K562 (cell line): ENCODE results near the gene CLP1. TPM values are rescaled to one million over a fixed set of nuclear protein-coding genes. Genes with fewer than 3 reads are reported as not detected.

Source experiments
- AFF4 ChIP-seq: sonication (generic); formaldehyde crosslinking; IDR thresholded peaks from 2 replicates; pipeline ENCODE4 v1.8.0; 2023; ENCODE audit warnings: mild to moderate bottlenecking, missing genetic modification reagents
- FOXK2 ChIP-seq, 2 experiments: fragments of 450-650 bp; IDR thresholded peaks in 1 of 2; conservative IDR thresholded peaks in 1 of 2; 2 replicates each; pipeline ENCODE4 v1.6.1; 2016; ENCODE audit warnings: low read depth in 2 of 2, mild to moderate bottlenecking in 1 of 2
- HNRNPH1 ChIP-seq: fragments of 200-400 bp; formaldehyde crosslinking; optimal IDR thresholded peaks from 2 replicates; pipeline ENCODE3; 2017; ENCODE audit warnings: low read depth, mild to moderate bottlenecking, low read length, moderate library complexity
- MBD2 ChIP-seq: sonication (generic); IDR thresholded peaks from 2 replicates; pipeline ENCODE4 v1.6.1; 2016; ENCODE audit warnings: low read depth, borderline replicate concordance
- RBFOX2 ChIP-seq: fragments of 200-400 bp; formaldehyde crosslinking; IDR thresholded peaks from 2 replicates; pipeline ENCODE4 v1.6.1; 2017; ENCODE audit warnings: low read depth, mild to moderate bottlenecking, low read length, moderate library complexity
- RBM25 ChIP-seq: fragments of 200-400 bp; formaldehyde crosslinking; IDR thresholded peaks from 2 replicates; pipeline ENCODE4 v1.6.1; 2018; ENCODE audit warnings: low read length, low read depth, moderate library complexity; ENCODE audit not compliant: severe bottlenecking
- SIX5 ChIP-seq, 2 experiments: IDR thresholded peaks; 2 replicates each; pipeline ENCODE4 v1.6.1; 2011; ENCODE audit warnings: low read length in 2 of 2, borderline replicate concordance in 1 of 2, low read depth in 1 of 2, mild to moderate bottlenecking in 1 of 2, moderate library complexity in 1 of 2; ENCODE audit not compliant: insufficient read depth in 1 of 2
- TAL1 ChIP-seq: fragments of 450-650 bp; IDR thresholded peaks from 2 replicates; pipeline ENCODE4 v1.6.1; 2016; ENCODE audit warnings: mild to moderate bottlenecking
- TEAD2 ChIP-seq: fragments of 450-650 bp; IDR thresholded peaks from 2 replicates; pipeline ENCODE4 v1.6.1; 2016; ENCODE audit warnings: missing genetic modification characterization, control low read depth, missing compliant biosample characterization
- ZFP91 ChIP-seq: sonication (generic); formaldehyde crosslinking; IDR thresholded peaks from 2 replicates; pipeline ENCODE4 v1.8.0; 2022; ENCODE audit warnings: mild to moderate bottlenecking, missing genetic modification reagents
- ZNF583 ChIP-seq: fragments of 250-450 bp; sonication (Bioruptor Pico); IDR thresholded peaks from 2 replicates; pipeline ENCODE4 v1.4.0; 2020
- polyA plus RNA-seq, 8 experiments: library from polyadenylated mRNA; depleted of rRNA in 4 of 8; stranded (reverse) in 5 of 8; unstranded in 3 of 8; fragments of >200 nt; fragmentation: Nextera tagmentation in 2 of 8; fragmentation: Illumina TruSeq in 1 of 8; extraction: Ambion mirVana in 2 of 8; extraction: Trizol in 1 of 8; gene quantifications; 2 replicates each; pipeline versions ENCODE4 v1.2.1 to v1.2.3, GENCODE V29; 2011 to 2014; ENCODE audit warnings: inconsistent platforms in 1 of 8, missing spikeins in 1 of 8
- total RNA-seq, 7 experiments: library from RNA; depleted of rRNA in 6 of 7; stranded (reverse); fragments of >200 nt in 6 of 7; fragmentation: Illumina TruSeq in 2 of 7; extraction: Trizol in 2 of 7; gene quantifications; 2 replicates each; pipeline versions ENCODE4 v1.2.1 to v1.2.3, GENCODE V29; 2011 to 2021; ENCODE audit warnings: low replicate concordance in 1 of 7
- TF ChIP-seq, protein P1 (sequence below), 2 experiments: fragments of 450-650 bp; IDR thresholded peaks; 2 replicates each; pipeline ENCODE4 v1.6.1; 2016; ENCODE audit warnings: mild to moderate bottlenecking in 2 of 2, borderline replicate concordance in 1 of 2, low read depth in 1 of 2, moderate library complexity in 1 of 2

The CLP1 gene
- total and polyA plus RNA-seq, 9 of the 15 experiments (the other 6 are each of a cell fraction or from before 2014, with no cell fraction given), result 19.1 to 46.2 (median 27.8) TPM

GRCh38 chr11:57657194-57658022 lies at the start of gene CLP1 (continued):
- TF ChIP-seq TEAD2 (no peak), MBD2 (peak; percentile 90), TAL1 (no peak), FOXK2 (conservative IDR thresholded peaks at IDR 0.05 in 1 of 2, IDR thresholded peaks at IDR 0.05 in 1 of 2; ENCODE audit: low read depth in 2 of 2) (peak; percentile 99), SIX5 (IDR thresholded peaks at IDR 0.05; ENCODE audit: borderline replicate concordance in 1 of 2, insufficient read depth in 1 of 2, low read depth in 1 of 2, low read length in 2 of 2) (peak; percentile 93), ZNF583 (CRISPR knock-in tag) (peak; percentile 53; the same call in 1 of the 2 replicates), AFF4 (CRISPR knock-in tag) (0 out of 2 replicates have a peak, but pooled peaks have one; percentile 31), RBM25 (peak; percentile 74), HNRNPH1 (no peak), RBFOX2 (peak; percentile 83), ZFP91 (CRISPR knock-in tag) (no peak)
- TF ChIP-seq, protein P1, sequence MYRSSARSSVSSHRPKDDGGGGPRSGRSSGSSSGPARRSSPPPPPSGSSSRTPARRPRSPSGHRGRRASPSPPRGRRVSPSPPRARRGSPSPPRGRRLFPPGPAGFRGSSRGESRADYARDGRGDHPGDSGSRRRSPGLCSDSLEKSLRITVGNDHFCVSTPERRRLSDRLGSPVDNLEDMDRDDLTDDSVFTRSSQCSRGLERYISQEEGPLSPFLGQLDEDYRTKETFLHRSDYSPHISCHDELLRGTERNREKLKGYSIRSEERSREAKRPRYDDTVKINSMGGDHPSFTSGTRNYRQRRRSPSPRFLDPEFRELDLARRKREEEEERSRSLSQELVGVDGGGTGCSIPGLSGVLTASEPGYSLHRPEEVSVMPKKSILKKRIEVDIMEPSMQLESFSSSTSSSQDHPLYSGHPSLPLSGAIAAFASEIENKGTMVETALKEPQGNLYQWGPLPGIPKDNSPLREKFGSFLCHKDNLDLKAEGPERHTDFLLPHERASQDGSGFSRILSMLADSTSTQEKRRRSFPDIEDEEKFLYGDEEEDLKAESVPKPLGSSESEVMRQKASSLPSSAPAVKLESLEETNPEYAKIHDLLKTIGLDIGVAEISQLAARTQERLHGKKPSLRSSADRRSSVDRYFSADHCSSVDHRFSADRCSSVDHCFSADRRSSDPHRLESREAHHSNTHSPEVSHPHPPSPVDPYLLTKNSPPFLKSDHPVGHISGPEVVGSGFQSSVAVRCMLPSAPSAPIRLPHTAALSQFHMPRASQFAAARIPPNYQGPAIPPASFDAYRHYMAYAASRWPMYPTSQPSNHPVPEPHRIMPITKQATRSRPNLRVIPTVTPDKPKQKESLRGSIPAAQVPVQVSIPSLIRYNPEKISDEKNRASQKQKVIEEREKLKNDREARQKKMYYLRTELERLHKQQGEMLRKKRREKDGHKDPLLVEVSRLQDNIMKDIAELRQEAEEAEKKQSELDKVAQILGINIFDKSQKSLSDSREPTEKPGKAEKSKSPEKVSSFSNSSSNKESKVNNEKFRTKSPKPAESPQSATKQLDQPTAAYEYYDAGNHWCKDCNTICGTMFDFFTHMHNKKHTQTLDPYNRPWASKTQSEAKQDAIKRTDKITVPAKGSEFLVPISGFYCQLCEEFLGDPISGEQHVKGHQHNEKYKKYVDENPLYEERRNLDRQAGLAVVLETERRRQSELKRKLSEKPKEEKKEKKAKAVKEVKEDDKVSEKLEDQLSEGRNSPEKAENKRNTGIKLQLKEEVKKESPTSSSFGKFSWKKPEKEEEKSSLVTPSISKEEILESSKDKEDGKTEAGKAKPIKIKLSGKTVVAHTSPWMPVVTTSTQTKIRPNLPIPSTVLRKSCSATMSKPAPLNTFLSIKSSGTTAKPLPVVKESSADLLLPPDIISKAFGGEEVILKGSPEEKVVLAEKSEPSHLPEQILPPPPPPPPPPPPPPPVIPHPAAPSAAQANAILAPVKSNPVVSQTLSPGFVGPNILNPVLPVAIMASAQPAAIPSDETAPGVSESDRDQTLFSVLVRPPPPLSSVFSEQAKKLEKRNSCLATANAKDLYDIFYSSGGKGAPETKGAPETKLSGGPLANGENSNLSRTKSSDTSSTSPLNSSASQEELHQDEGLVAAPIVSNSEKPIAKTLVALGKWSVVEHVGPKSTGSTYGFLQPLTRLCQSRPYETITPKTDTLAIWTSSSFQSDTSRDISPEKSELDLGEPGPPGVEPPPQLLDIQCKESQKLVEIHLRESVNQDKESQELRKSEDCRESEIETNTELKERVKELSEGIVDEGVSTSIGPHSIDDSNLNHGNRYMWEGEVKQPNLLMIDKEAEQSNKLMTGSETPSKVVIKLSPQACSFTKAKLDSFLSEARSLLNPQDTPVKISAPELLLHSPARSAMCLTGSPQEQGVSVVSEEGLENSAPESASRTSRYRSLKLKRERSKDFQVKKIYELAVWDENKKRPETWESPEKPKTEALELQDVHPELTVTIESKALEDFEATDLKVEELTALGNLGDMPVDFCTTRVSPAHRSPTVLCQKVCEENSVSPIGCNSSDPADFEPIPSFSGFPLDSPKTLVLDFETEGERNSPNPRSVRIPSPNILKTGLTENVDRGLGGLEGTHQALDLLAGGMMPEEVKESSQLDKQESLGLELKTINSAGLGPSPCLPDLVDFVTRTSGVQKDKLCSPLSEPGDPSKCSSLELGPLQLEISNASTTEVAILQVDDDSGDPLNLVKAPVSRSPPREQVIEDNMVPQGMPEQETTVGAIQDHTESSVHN (IDR thresholded peaks at IDR 0.05; ENCODE audit: borderline replicate concordance in 1 of 2, low read depth in 1 of 2), result no peak
